A673 (cell line): ENCODE data around the gene CALML4. TPM values are rescaled to one million over a fixed set of nuclear protein-coding genes. Genes with fewer than 3 reads are reported as not detected.
A peak's percentile ranks its signal among the peaks of the same experiment; 100 is the strongest.
"Not testable (repeated sequence)": the region's sequence is repeated elsewhere in the genome, so short reads cannot be mapped to it uniquely, and the experiment has no call there.

Experiments
- BruUV-seq: library from RNA; stranded (reverse); fragments of 400-500 nt; replicated peaks from 2 replicates; lab custom pipeline; 2021; lab: Mats Ljungman, UMichigan
- CTCF ChIA-PET: fragments of 300-600 bp; sonication (Branson Sonifier 250); formaldehyde crosslinking; loops from one replicate; lab custom pipeline; 2022; ENCODE audit warnings: antibody characterized with exemption; lab: Charles Lee
- POLR2A ChIA-PET: fragments of 300-600 bp; sonication (Branson Sonifier 250); formaldehyde crosslinking; loops from one replicate; lab custom pipeline; 2022; ENCODE audit warnings: antibody characterized with exemption; ENCODE audit not compliant: low non-redundant PET; lab: Charles Lee
- DNase-seq: peaks from one replicate; pipeline ENCODE4 v3.0.0-alpha.2; 2015; ENCODE audit warnings: low spot score
- H3K27ac ChIP-seq: fragments of 200-600 bp; sonication (generic); 2 replicates; pipeline ENCODE4 v1.5.1; 2016; ENCODE audit warnings: mixed run types, low read depth, mild to moderate bottlenecking, mixed read lengths, antibody characterized with exemption, low read length; ENCODE audit not compliant: poor library complexity, severe bottlenecking
- H3K27me3 ChIP-seq: fragments of 200-600 bp; sonication (generic); replicated peaks from 2 replicates; pipeline ENCODE4 v1.6.1; 2017; ENCODE audit warnings: mixed run types, low read depth, mild to moderate bottlenecking, mixed read lengths, antibody characterized with exemption, low read length; ENCODE audit not compliant: insufficient read depth, poor library complexity
- H3K36me3 ChIP-seq: fragments of 200-600 bp; sonication (generic); 2 replicates; pipeline ENCODE4 v1.6.1; 2016; ENCODE audit warnings: mixed run types, mild to moderate bottlenecking, mixed read lengths, antibody characterized with exemption, low read length; ENCODE audit not compliant: insufficient read depth, poor library complexity, severe bottlenecking
- H3K4me1 ChIP-seq: fragments of 200-600 bp; sonication (generic); 2 replicates; pipeline ENCODE4 v1.6.1; 2017; ENCODE audit warnings: mixed run types, mild to moderate bottlenecking, mixed read lengths, antibody characterized with exemption, low read length; ENCODE audit not compliant: insufficient read depth, poor library complexity, severe bottlenecking
- H3K4me3 ChIP-seq: fragments of 200-600 bp; sonication (generic); 2 replicates; pipeline ENCODE4 v1.5.1; 2016; ENCODE audit warnings: low read depth, mixed run types, mild to moderate bottlenecking, mixed read lengths, low read length; ENCODE audit not compliant: poor library complexity, severe bottlenecking
- H3K9me3 ChIP-seq: fragments of 200-600 bp; sonication (generic); 2 replicates; pipeline ENCODE4 v1.6.1; 2016; ENCODE audit warnings: mixed run types, low read depth, mild to moderate bottlenecking, mixed read lengths, antibody characterized with exemption, low read length; ENCODE audit not compliant: poor library complexity, severe bottlenecking
- CTCF ChIP-seq: fragments of 300-800, 200-600 bp; sonication (generic); conservative IDR thresholded peaks from 2 replicates; pipeline ENCODE4 v1.5.1; 2017; ENCODE audit warnings: low read depth, mild to moderate bottlenecking, antibody characterized with exemption, low read length, moderate library complexity, mixed read lengths
- EZH2 ChIP-seq: fragments of 200-600 bp; sonication (generic); IDR thresholded peaks from 2 replicates; pipeline ENCODE4 v1.6.1; 2017; ENCODE audit warnings: borderline replicate concordance, low read depth, mild to moderate bottlenecking, mixed read lengths, antibody characterized with exemption, low read length; ENCODE audit not compliant: poor library complexity, severe bottlenecking
- intact Hi-C: fragments of 100-400 bp; cut with micrococcal nuclease; formaldehyde crosslinking; loops from one replicate; pipeline ENCODE4 v1.10.0; 2022; ENCODE audit not compliant: unreplicated experiment
- total RNA-seq: library from RNA; stranded (reverse); gene quantifications from 2 replicates; pipeline ENCODE4 v1.2.3, GENCODE V29; 2021

The CALML4 gene
- total RNA-seq, 1 experiment from 2014 or later: 9.1 TPM

GRCh38 chr15:68203956-68204355 lies 1.2 kb downstream of the CALML4 start:
- intact Hi-C loops: no loop called here
- Histone ChIP-seq H3K4me3 (no peak overlapping the region), H3K9me3 (no peaks in the 10 kb centered on the region), H3K36me3 (no peaks in the 10 kb centered on the region), H3K27ac (no peak overlapping the region), H3K27me3 (no peaks in the 10 kb centered on the region), H3K4me1 (peaks cover 22% of the 10 kb centered on the region)
- BruUV-seq: no TSS peak
- CTCF ChIA-PET: no interaction called here
- POLR2A ChIA-PET: no interaction called here
- no peak for TF ChIP-seq CTCF
- TF ChIP-seq EZH2: no peak
- no peak for DNase-seq

- POLR2A ChIA-PET: no interaction called here
- no peak overlapping the region for H3K27ac ChIP-seq
- H3K36me3 ChIP-seq: no peaks in the 10 kb centered on the region
- BruUV-seq: no TSS peak
- no peaks in the 10 kb centered on the region for H3K27me3 ChIP-seq
- DNase-seq: no peak
- CTCF ChIA-PET: no interaction called here
- intact Hi-C loops: no loop called here
- TF ChIP-seq CTCF (no peak), EZH2 (no peak)
- peaks cover 27% of the 10 kb centered on the region for H3K4me1 ChIP-seq
- no peaks in the 10 kb centered on the region for H3K9me3 ChIP-seq
- H3K4me3 ChIP-seq: no peak overlapping the region
Observed at GRCh38 chr15:68203486-68203885, 1.6 kb downstream of the CALML4 start.

DNA sequence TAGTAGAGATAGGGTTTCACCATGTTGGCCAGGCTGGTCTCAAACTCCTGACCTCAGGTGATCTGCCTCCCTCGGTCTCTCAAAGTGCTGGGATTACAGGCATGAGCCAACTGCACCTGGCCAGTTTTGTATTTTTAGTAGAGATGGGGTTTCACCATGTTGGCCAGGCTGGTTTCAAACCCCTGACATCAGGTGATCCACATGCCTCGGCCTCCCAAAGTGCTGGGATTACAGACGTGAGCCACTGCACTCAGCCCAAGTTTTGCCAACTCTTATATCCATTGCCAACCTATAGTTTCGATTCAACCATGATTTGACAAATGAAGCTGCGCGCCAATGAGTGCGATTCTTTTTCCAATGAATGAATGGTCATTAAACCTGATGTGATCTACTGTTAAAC lies 2.1 kb downstream of the CALML4 start:
- POLR2A ChIA-PET, H3K36me3 ChIP-seq, H3K4me3 ChIP-seq, intact Hi-C loops, CTCF ChIA-PET, H3K27ac ChIP-seq, H3K27me3 ChIP-seq, BruUV-seq, H3K9me3 ChIP-seq, DNase-seq: not testable (repeated sequence)
- peaks cover 32% of the 10 kb centered on the region for H3K4me1 ChIP-seq

- no peak overlapping the region for H3K27ac ChIP-seq
- H3K9me3 ChIP-seq: no peaks in the 10 kb centered on the region
- ChIA-PET POLR2A (no interaction called here), CTCF (no interaction called here)
- peak; percentile 60 for DNase-seq
- no peaks in the 10 kb centered on the region for H3K27me3 ChIP-seq
- peaks cover 34% of the 10 kb centered on the region for H3K4me1 ChIP-seq
- intact Hi-C loops: no loop called here
- no peaks in the 10 kb centered on the region for H3K36me3 ChIP-seq
- no TSS peak for BruUV-seq
- no peak overlapping the region for H3K4me3 ChIP-seq
- no peak for TF ChIP-seq EZH2
- no peak for TF ChIP-seq CTCF
Observed at GRCh38 chr15:68201879-68202261, 3.3 kb downstream of the CALML4 start.
